Lower lobe of right lung (tissue), 2 donors: ENCODE measurements around the gene COL5A3. TPM values are rescaled to one million over a fixed set of nuclear protein-coding genes. Genes with fewer than 3 reads are reported as not detected.

Experiments used
- ATAC-seq, 2 donors: fragments of 200-7000 bp; cut with Tn5 transposase; one replicate each; pipeline ENCODE4 v1.9.1; 2020 to 2022; ENCODE audit warnings: mild to moderate bottlenecking in 2 of 2, moderate library complexity in 2 of 2
- DNase-seq: peaks from one replicate; pipeline ENCODE4 v3.0.0-alpha.2; 2020
- H3K27ac ChIP-seq: fragments of 200-600 bp; one replicate; pipeline ENCODE4 v1.8.0; 2022
- H3K27me3 ChIP-seq: fragments of 200-600 bp; one replicate; pipeline ENCODE4 v1.8.0; 2022; ENCODE audit warnings: low read depth
- H3K36me3 ChIP-seq: fragments of 200-600 bp; one replicate; pipeline ENCODE4 v1.8.0; 2022; ENCODE audit warnings: mild to moderate bottlenecking
- H3K4me1 ChIP-seq: fragments of 200-600 bp; one replicate; pipeline ENCODE4 v1.8.0; 2022
- H3K4me3 ChIP-seq: fragments of 200-600 bp; one replicate; pipeline ENCODE4 v1.8.0; 2022; ENCODE audit warnings: mild to moderate bottlenecking
- H3K9me3 ChIP-seq: fragments of 200-600 bp; one replicate; pipeline ENCODE4 v1.8.0; 2022
- intact Hi-C: fragments of 100-400 bp; cut with DNase I; formaldehyde crosslinking; loops from one replicate; pipeline ENCODE4 v1.11.0; 2022
- total RNA-seq: library from RNA; stranded (reverse); fragmentation: NEBNext Ultra II Directional; extraction: Animal tissue kit (Norgen Biotek cat#: 25700); gene quantifications from one replicate; pipeline ENCODE4 v1.2.1, GENCODE V29; 2021
- TF ChIP-seq, protein P1 (sequence below): fragments of 200-600 bp; IDR thresholded peaks from one replicate; pipeline ENCODE4 v1.8.0; 2022; ENCODE audit warnings: antibody characterized with exemption, mild to moderate bottlenecking
- donor health status: DM: no; HTN: yes; CAD: no; lungs with severe emphysema.

The COL5A3 gene
- total RNA-seq, 1 donor from 2014 or later: 8.9 TPM

DNA sequence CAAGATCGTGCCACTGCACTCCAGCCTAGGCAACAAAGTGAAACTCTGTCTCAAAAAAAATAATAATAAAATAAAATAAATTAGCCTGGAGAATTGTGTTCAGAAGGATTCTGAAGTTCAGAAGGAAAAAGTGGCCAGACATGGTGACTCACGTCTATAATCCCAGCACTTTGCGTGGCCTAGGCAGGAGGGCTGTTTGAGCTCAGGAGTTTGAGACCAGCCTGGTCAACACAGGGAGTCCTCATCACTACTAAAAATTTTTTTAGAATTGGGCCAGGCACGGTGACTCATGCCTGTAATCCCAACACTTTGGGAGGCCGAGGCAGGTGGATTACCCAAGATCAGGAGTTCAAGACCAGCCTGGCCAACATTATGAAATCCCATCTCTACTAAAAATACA, 8.9 kb upstream of the COL5A3 start:
- H3K4me1 ChIP-seq: no peaks in the 10 kb centered on the region
- intact Hi-C loops: no loop called here
- no peak overlapping the region for H3K27ac ChIP-seq
- peaks cover 6% of the 10 kb centered on the region for H3K27me3 ChIP-seq
- H3K36me3 ChIP-seq: no peaks in the 10 kb centered on the region
- TF ChIP-seq, protein P1, sequence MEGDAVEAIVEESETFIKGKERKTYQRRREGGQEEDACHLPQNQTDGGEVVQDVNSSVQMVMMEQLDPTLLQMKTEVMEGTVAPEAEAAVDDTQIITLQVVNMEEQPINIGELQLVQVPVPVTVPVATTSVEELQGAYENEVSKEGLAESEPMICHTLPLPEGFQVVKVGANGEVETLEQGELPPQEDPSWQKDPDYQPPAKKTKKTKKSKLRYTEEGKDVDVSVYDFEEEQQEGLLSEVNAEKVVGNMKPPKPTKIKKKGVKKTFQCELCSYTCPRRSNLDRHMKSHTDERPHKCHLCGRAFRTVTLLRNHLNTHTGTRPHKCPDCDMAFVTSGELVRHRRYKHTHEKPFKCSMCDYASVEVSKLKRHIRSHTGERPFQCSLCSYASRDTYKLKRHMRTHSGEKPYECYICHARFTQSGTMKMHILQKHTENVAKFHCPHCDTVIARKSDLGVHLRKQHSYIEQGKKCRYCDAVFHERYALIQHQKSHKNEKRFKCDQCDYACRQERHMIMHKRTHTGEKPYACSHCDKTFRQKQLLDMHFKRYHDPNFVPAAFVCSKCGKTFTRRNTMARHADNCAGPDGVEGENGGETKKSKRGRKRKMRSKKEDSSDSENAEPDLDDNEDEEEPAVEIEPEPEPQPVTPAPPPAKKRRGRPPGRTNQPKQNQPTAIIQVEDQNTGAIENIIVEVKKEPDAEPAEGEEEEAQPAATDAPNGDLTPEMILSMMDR: no peak
- DNase-seq (no peak), ATAC-seq (no peak)
- H3K9me3 ChIP-seq: no peaks in the 10 kb centered on the region
- H3K4me3 ChIP-seq: no peak overlapping the region

DNA sequence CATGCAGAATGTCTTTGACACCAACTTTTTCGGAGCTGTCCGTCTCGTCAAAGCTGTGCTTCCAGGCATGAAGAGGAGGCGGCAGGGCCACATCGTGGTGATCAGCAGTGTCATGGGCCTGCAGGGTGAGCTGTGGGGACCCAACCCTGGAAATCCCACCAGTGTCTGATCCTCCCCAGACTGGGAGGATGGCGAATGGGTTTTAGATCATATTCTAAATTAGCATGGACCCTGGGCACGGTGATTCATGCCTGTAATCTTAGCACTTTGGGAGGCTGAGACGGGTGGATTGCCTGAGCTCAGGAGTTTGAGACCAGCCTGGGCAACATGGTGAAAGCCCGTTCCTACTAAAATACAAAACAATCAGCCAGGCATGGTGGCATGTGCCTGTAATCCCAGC, 8.5 kb upstream of the COL5A3 start:
- Histone ChIP-seq H3K9me3 (no peaks in the 10 kb centered on the region), H3K27me3 (peaks cover 6% of the 10 kb centered on the region), H3K4me1 (no peaks in the 10 kb centered on the region), H3K36me3 (no peaks in the 10 kb centered on the region), H3K27ac (no peak overlapping the region), H3K4me3 (no peak overlapping the region)
- TF ChIP-seq, protein P1: no peak
- ATAC-seq (no peak), DNase-seq (no peak)
- intact Hi-C loops: no loop called here

DNA sequence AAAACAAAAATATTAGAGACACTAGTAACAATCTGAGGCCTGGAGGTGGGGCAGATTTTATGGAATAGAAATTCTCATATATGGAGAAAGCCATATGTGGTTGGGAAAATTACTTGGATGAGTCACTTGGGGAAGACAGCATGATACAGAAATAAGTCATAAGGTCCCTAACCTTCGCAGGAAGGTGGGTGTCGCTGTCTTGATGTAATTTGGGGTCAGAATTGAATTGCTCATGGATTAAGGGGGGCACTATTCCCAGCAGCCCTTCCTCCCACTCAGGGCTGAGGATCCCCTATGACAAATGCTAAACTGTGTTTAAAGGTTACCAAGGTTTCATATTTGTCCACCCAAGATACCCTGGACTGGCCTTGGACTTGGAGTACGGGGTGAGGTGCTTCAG, 8.0 kb upstream of the COL5A3 start:
- H3K36me3 ChIP-seq: no peaks in the 10 kb centered on the region
- H3K9me3 ChIP-seq: no peaks in the 10 kb centered on the region
- no peak for ATAC-seq
- H3K27ac ChIP-seq: no peak overlapping the region
- no peaks in the 10 kb centered on the region for H3K4me1 ChIP-seq
- intact Hi-C loops: no loop called here
- H3K27me3 ChIP-seq: peaks cover 10% of the 10 kb centered on the region
- DNase-seq: no peak
- TF ChIP-seq, protein P1: no peak
- H3K4me3 ChIP-seq: no peak overlapping the region

DNA sequence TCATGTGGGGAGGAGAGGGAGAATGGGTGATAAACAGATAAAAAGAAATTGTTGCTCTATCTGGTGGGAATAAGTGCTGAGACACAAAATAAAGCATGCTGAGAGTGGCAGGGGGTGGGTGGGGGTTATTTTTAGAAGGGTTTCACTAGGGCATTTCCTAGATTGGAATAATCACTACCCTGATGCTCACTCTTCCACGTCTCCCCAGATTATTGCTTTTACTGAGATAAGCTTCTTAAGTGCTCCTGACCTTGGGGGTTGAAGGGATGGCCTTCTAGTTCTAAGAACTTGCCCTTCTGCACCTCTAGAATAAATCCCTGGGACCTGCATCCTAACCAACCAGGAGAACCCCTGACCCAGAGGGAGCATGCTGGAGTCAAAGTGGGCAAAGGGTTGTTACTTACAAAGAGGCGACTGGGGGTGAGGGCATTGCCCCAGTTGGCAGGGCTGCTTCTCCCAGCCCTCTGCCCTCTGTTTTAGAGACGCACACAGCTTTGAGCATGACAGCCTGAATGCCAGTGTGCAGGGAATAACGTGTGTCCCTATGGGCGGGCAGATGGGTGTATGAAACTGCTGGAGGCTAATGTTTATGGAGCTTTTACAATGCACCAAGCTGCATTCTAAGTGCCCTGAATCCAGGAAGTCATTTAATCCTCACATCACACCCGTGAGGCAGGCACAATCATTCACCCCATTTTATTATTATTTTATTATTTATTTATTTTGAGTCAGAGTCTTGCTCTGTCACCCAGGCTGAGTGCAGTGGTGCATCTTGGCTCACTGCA, 3.7 kb upstream of the COL5A3 start:
- intact Hi-C loops: no loop called here
- TF ChIP-seq, protein P1: no peak
- no peak for ATAC-seq

DNA sequence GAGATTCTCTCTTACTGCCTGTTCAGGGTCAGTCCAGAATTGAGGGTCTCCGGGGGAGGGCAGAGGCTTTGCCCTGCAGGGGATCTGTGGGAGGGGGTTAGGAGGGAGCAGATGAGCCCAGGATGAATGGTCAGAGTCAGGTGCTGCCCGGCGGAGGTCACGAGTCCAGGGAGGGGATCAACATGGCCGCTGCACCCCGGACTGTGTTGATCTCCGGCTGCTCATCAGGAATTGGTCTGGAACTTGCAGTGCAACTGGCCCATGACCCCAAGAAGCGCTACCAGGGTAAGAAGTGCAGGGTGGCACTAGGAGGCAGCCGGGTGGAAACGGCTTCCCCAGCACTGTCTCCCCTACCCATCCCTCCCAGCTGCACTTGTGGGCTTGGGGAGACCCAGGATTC, 3.0 kb upstream of the COL5A3 start, which contains the start of gene RDH8:
Gene RDH8 (plus strand): TSS at position 168 of the 400 bp plus-strand sequence. CDS start 15 bp downstream, at position 183.
- Histone ChIP-seq H3K9me3 (no peaks in the 10 kb centered on the region), H3K4me1 (no peaks in the 10 kb centered on the region), H3K4me3 (no peak within 1 kb of the TSS), H3K36me3 (no peaks in the 10 kb centered on the region), H3K27me3 (peaks cover 49% of the 10 kb centered on the region), H3K27ac (no peak within 1 kb of the TSS)
- TF ChIP-seq, protein P1: no peak
- ATAC-seq: no peak
- intact Hi-C loops: no loop called here
- no peak for DNase-seq

More for the DNA sequence above, 3.7 kb upstream of the COL5A3 start:
- Histone ChIP-seq H3K27ac (no peak overlapping the region), H3K9me3 (no peaks in the 10 kb centered on the region), H3K36me3 (no peaks in the 10 kb centered on the region), H3K4me1 (no peaks in the 10 kb centered on the region), H3K27me3 (peaks cover 42% of the 10 kb centered on the region), H3K4me3 (no peak overlapping the region)
- no peak for DNase-seq
